ENCODE results near the gene MFF. TPM values are rescaled to one million over a fixed set of nuclear protein-coding genes. Genes with fewer than 3 reads are reported as not detected.
A peak's percentile ranks its signal among the peaks of the same experiment; 100 is the strongest.

Gene MFF
- polyA plus RNA-seq, 1 of the 3 experiments (the other 2 are of a cell fraction) = 51.0 TPM

DNA sequence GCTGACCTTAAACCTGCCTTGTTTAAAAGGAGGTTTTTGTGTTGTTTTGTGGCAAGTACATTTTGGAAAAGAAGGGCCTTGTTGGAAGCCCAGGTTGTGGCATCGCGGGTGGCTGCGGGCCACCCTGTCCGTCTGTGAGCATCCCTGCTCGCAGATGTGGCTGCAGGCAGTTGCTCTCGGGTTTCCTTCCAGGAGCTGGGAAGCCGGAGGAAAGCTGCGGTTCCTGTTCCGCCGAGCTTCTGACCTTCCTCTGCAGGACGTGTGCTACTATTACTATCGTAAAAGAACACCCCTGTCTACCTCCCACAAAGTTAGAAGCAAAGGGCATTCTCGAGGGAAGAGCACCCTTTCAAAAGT lies 766 bp downstream of the MFF start (continued):
- TF ChIP-seq, protein P1, sequence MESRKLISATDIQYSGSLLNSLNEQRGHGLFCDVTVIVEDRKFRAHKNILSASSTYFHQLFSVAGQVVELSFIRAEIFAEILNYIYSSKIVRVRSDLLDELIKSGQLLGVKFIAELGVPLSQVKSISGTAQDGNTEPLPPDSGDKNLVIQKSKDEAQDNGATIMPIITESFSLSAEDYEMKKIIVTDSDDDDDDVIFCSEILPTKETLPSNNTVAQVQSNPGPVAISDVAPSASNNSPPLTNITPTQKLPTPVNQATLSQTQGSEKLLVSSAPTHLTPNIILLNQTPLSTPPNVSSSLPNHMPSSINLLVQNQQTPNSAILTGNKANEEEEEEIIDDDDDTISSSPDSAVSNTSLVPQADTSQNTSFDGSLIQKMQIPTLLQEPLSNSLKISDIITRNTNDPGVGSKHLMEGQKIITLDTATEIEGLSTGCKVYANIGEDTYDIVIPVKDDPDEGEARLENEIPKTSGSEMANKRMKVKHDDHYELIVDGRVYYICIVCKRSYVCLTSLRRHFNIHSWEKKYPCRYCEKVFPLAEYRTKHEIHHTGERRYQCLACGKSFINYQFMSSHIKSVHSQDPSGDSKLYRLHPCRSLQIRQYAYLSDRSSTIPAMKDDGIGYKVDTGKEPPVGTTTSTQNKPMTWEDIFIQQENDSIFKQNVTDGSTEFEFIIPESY (IDR thresholded peaks at IDR 0.05; ENCODE audit: borderline replicate concordance, low read depth) = no peak

DNA sequence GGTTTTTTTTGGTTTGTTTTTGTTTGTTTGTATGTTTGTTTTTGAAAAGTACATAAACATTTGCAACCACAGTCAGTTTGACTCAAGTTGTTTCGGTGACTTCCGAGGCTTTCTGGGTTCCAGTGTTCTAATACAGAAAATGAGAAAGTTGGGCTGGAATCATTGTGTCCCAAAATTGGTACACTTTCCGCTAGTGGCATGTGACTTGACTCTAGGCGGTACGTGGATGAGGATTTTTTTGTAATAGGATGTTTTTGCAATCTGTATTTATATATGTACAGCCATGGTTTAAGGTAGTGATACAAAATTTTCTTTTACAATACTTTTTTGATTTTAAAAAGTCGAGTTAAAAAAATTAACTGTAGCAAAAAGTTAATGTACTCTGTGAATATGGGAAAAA lies 1.7 kb downstream of the MFF start:
- peaks cover 0 to 4% of the 10 kb centered on the region in 2 experiments; a peak in 2 of 4 replicates for H3K4me1 ChIP-seq (ENCODE audit: control insufficient read depth in 1 of 2, insufficient read depth in 2 of 2, low read depth in 1 of 2, low read length in 1 of 2)
- TF ChIP-seq RAD21 (IDR thresholded peaks at IDR 0.05; ENCODE audit: low read length) (no peak), NRF1 (IDR thresholded peaks at IDR 0.05; ENCODE audit: low read depth, low read length) (no peak), TCF12 (IDR thresholded peaks at IDR 0.05) (no peak), EZH2phosphoT487 (IDR thresholded peaks at IDR 0.05; ENCODE audit: borderline replicate concordance, low read depth) (no peak), SIN3A (IDR thresholded peaks at IDR 0.05; ENCODE audit: borderline replicate concordance, low read depth, low read length) (no peak), CHD2 (IDR thresholded peaks at IDR 0.05; ENCODE audit: low read length, partially characterized antibody) (no peak), TAF1 (IDR thresholded peaks at IDR 0.05; ENCODE audit: borderline replicate concordance, low read depth, low read length) (no peak), SMC3 (IDR thresholded peaks at IDR 0.05; ENCODE audit: low read depth, low read length) (no peak), FOXM1 (IDR thresholded peaks at IDR 0.05; ENCODE audit: low read depth) (no peak), MXI1 (IDR thresholded peaks at IDR 0.05; ENCODE audit: low read depth, low read length) (no peak), POLR2AphosphoS5 (IDR thresholded peaks at IDR 0.05; ENCODE audit: low read depth, low read length) (no peak), TEAD4 (IDR thresholded peaks at IDR 0.05; ENCODE audit: borderline replicate concordance, insufficient read depth) (no peak), RCOR1 (IDR thresholded peaks at IDR 0.05; ENCODE audit: low read length) (no peak), FOSL2 (IDR thresholded peaks at IDR 0.05; ENCODE audit: borderline replicate concordance, low read depth) (no peak), RFX5 (IDR thresholded peaks at IDR 0.05; ENCODE audit: low read length) (no peak)
- TF ChIP-seq, protein P2, sequence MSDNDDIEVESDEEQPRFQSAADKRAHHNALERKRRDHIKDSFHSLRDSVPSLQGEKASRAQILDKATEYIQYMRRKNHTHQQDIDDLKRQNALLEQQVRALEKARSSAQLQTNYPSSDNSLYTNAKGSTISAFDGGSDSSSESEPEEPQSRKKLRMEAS (IDR thresholded peaks at IDR 0.05; ENCODE audit: low read depth) = no peak
- TF ChIP-seq, protein P3, sequence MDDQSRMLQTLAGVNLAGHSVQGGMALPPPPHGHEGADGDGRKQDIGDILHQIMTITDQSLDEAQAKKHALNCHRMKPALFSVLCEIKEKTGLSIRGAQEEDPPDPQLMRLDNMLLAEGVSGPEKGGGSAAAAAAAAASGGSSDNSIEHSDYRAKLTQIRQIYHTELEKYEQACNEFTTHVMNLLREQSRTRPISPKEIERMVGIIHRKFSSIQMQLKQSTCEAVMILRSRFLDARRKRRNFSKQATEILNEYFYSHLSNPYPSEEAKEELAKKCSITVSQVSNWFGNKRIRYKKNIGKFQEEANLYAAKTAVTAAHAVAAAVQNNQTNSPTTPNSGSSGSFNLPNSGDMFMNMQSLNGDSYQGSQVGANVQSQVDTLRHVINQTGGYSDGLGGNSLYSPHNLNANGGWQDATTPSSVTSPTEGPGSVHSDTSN (IDR thresholded peaks at IDR 0.05) = no peak
- TF ChIP-seq, protein P4, sequence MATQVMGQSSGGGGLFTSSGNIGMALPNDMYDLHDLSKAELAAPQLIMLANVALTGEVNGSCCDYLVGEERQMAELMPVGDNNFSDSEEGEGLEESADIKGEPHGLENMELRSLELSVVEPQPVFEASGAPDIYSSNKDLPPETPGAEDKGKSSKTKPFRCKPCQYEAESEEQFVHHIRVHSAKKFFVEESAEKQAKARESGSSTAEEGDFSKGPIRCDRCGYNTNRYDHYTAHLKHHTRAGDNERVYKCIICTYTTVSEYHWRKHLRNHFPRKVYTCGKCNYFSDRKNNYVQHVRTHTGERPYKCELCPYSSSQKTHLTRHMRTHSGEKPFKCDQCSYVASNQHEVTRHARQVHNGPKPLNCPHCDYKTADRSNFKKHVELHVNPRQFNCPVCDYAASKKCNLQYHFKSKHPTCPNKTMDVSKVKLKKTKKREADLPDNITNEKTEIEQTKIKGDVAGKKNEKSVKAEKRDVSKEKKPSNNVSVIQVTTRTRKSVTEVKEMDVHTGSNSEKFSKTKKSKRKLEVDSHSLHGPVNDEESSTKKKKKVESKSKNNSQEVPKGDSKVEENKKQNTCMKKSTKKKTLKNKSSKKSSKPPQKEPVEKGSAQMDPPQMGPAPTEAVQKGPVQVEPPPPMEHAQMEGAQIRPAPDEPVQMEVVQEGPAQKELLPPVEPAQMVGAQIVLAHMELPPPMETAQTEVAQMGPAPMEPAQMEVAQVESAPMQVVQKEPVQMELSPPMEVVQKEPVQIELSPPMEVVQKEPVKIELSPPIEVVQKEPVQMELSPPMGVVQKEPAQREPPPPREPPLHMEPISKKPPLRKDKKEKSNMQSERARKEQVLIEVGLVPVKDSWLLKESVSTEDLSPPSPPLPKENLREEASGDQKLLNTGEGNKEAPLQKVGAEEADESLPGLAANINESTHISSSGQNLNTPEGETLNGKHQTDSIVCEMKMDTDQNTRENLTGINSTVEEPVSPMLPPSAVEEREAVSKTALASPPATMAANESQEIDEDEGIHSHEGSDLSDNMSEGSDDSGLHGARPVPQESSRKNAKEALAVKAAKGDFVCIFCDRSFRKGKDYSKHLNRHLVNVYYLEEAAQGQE (IDR thresholded peaks at IDR 0.05; ENCODE audit: low read depth, low read length) = no peak
- WGBS (ENCODE audit: low lambda C conversion rate) = 85% methylated on average over 6 of the region's 6 CpGs
- no peak for DNase-seq
- H2AFZ ChIP-seq (ENCODE audit: low read depth) = no peak overlapping the region
- H3K9me3 ChIP-seq = no peaks in the 10 kb centered on the region
- CTCF ChIA-PET = no interaction called here
- H3K9me2 ChIP-seq = no peaks in the 10 kb centered on the region
- POLR2A ChIA-PET = no interaction called here
- H3K4me3 ChIP-seq (ENCODE audit: low read depth in 2 of 2, low read length in 1 of 2) = peak overlapping the region; percentile 90 to 95; a peak in 3 of 4 replicates
- no peaks in the 10 kb centered on the region for H3K27me3 ChIP-seq (ENCODE audit: insufficient read depth)
- no peak overlapping the region; the same call in 1 of the 2 replicates for H3K9ac ChIP-seq
- peaks cover 62% of the 10 kb centered on the region for H3K79me2 ChIP-seq (ENCODE audit: insufficient read depth)
- H3K27ac ChIP-seq (ENCODE audit: low read depth in 2 of 2, low read length in 1 of 2) = no peak overlapping the region
- H4K20me1 ChIP-seq (ENCODE audit: insufficient read depth) = peaks cover 5% of the 10 kb centered on the region; the same call in 1 of the 2 replicates
- peaks cover 16 to 24% of the 10 kb centered on the region in 2 experiments for H3K36me3 ChIP-seq (replicated peaks in 1 of 2; ENCODE audit: control insufficient read depth in 1 of 2, insufficient read depth in 2 of 2, low read length in 1 of 2)
- peak overlapping the region; percentile 84 for H3K4me2 ChIP-seq
- peaks cover 6% of the 10 kb centered on the region for H3F3A ChIP-seq (replicated peaks; ENCODE audit: insufficient read depth)
